Mesenchymal stem cell (in vitro differentiated cells and primary cell): ENCODE results near the gene HLCS.

ENCODE experiments used
- DNase-seq: peaks from one replicate; pipeline ENCODE4 v3.0.0-alpha.2; 2013
- H2AFZ ChIP-seq: one replicate; pipeline ENCODE4 v1.6.1; 2013; ENCODE audit warnings: low read depth, mild to moderate bottlenecking, control low read depth, inconsistent platforms, low read length, moderate library complexity
- H2AK5ac ChIP-seq: 2 replicates; pipeline ENCODE4 v1.6.1; 2013; ENCODE audit warnings: low read length, moderate library complexity, mild to moderate bottlenecking, inconsistent platforms; ENCODE audit not compliant: severe bottlenecking
- H2BK120ac ChIP-seq: one replicate; pipeline ENCODE4 v1.6.1; 2013; ENCODE audit warnings: low read depth, mild to moderate bottlenecking, inconsistent platforms, low read length, moderate library complexity
- H2BK12ac ChIP-seq, 2 experiments: one replicate each; pipeline ENCODE4 v1.6.1; 2013; ENCODE audit warnings: inconsistent platforms in 2 of 2, low read length in 2 of 2, mild to moderate bottlenecking in 2 of 2, moderate library complexity in 2 of 2, control low read depth in 1 of 2
- H2BK15ac ChIP-seq: one replicate; pipeline ENCODE4 v1.6.1; 2013; ENCODE audit warnings: mild to moderate bottlenecking, low read depth, inconsistent platforms; ENCODE audit not compliant: poor library complexity, severe bottlenecking
- H2BK5ac ChIP-seq: 2 replicates; pipeline ENCODE4 v1.6.1; 2013; ENCODE audit warnings: low read depth, mild to moderate bottlenecking, low read length, control low read depth, inconsistent platforms; ENCODE audit not compliant: poor library complexity, severe bottlenecking
- H3K14ac ChIP-seq, 2 experiments: one replicate each; pipeline ENCODE4 v1.6.1; 2013; ENCODE audit warnings: inconsistent platforms in 2 of 2, low read length in 2 of 2, control low read depth in 1 of 2, mild to moderate bottlenecking in 1 of 2, moderate library complexity in 1 of 2
- H3K18ac ChIP-seq, 2 experiments: one replicate each; pipeline ENCODE4 v1.6.1; 2013; ENCODE audit warnings: inconsistent platforms in 2 of 2, low read length in 2 of 2, control low read depth in 1 of 2, low read depth in 1 of 2, mild to moderate bottlenecking in 1 of 2
- H3K23ac ChIP-seq, 2 experiments: one replicate each; pipeline ENCODE4 v1.6.1; 2013; ENCODE audit warnings: inconsistent platforms in 2 of 2, low read length in 2 of 2, mild to moderate bottlenecking in 2 of 2, moderate library complexity in 2 of 2, control low read depth in 1 of 2
- H3K27ac ChIP-seq: 2 replicates; pipeline ENCODE4 v1.5.1; 2013; ENCODE audit warnings: mild to moderate bottlenecking, moderate library complexity, low read length, control low read depth, inconsistent platforms; ENCODE audit not compliant: poor library complexity, severe bottlenecking
- H3K27me3 ChIP-seq, 2 experiments: 2 replicates each; pipeline versions ENCODE4 v1.6.1 to v1.7.0; 2013; ENCODE audit warnings: low read length in 2 of 2, mild to moderate bottlenecking in 2 of 2, moderate library complexity in 2 of 2, control low read depth in 1 of 2, inconsistent platforms in 1 of 2; ENCODE audit not compliant: control insufficient read depth in 1 of 2, insufficient read depth in 1 of 2
- H3K36me3 ChIP-seq, 2 experiments: 2 replicates each; pipeline versions ENCODE4 v1.6.1 to v1.7.0; 2013; ENCODE audit warnings: low read length in 2 of 2, control low read depth in 1 of 2, inconsistent platforms in 1 of 2, low read depth in 1 of 2, mild to moderate bottlenecking in 1 of 2; ENCODE audit not compliant: insufficient read depth in 2 of 2, control insufficient read depth in 1 of 2
- H3K4ac ChIP-seq, 2 experiments: one replicate each; pipeline ENCODE4 v1.6.1; 2013; ENCODE audit warnings: inconsistent platforms in 2 of 2, low read length in 2 of 2, mild to moderate bottlenecking in 2 of 2, moderate library complexity in 2 of 2, control low read depth in 1 of 2, low read depth in 1 of 2
- H3K4me1 ChIP-seq: 2 replicates; pipeline ENCODE4 v1.6.1; 2013; ENCODE audit warnings: low read depth, low read length, control low read depth; ENCODE audit not compliant: control insufficient read depth, insufficient read depth
- H3K4me2 ChIP-seq: 2 replicates; pipeline ENCODE4 v1.6.1; 2013; ENCODE audit warnings: low read length, mild to moderate bottlenecking, inconsistent platforms; ENCODE audit not compliant: poor library complexity, severe bottlenecking
- H3K4me3 ChIP-seq, 2 experiments: 2 replicates each; pipeline versions ENCODE4 v1.5.1 to v1.7.0; 2013; ENCODE audit warnings: low read length in 2 of 2, mild to moderate bottlenecking in 2 of 2, control low read depth in 1 of 2, low read depth in 1 of 2; ENCODE audit not compliant: insufficient read depth in 1 of 2
- H3K79me1 ChIP-seq: replicated peaks from 2 replicates; pipeline ENCODE4 v1.6.1; 2013; ENCODE audit warnings: mild to moderate bottlenecking, control low read depth, low read length, inconsistent platforms; ENCODE audit not compliant: poor library complexity, severe bottlenecking
- H3K9ac ChIP-seq: 2 replicates; pipeline ENCODE4 v1.7.0; 2013; ENCODE audit warnings: mild to moderate bottlenecking, low read length, moderate library complexity
- H3K9me3 ChIP-seq: 2 replicates; pipeline ENCODE4 v1.7.0; 2013; ENCODE audit warnings: mild to moderate bottlenecking, low read length; ENCODE audit not compliant: control insufficient read depth
- H4K8ac ChIP-seq: one replicate; pipeline ENCODE4 v1.6.1; 2013; ENCODE audit warnings: inconsistent platforms, mild to moderate bottlenecking, low read length, moderate library complexity
- H4K91ac ChIP-seq: one replicate; pipeline ENCODE4 v1.6.1; 2013; ENCODE audit warnings: mild to moderate bottlenecking, low read length, inconsistent platforms
- WGBS: methylation state at CpG from one replicate; pipeline ENCODE4 v1.1.7; 2013; ENCODE audit warnings: mixed read lengths; 5-methylcytosine and 5-hydroxymethylcytosine counted together

Gene HLCS

GRCh38 chr21:36881228-36881627 is 85.2 kb downstream of the HLCS start:
- H3K4me3 ChIP-seq: no peak overlapping the region
- H3K4ac ChIP-seq: no peak overlapping the region
- no peak overlapping the region for H2BK120ac ChIP-seq
- no peak overlapping the region for H2AFZ ChIP-seq
- H3K4me1 ChIP-seq: peaks cover 3% of the 10 kb centered on the region
- 93% methylated on average over 12 of the region's 12 CpGs for WGBS
- H3K36me3 ChIP-seq: peaks cover 0 to 6% of the 10 kb centered on the region in 2 experiments
- peaks cover 24% of the 10 kb centered on the region for H3K9me3 ChIP-seq
- no peak overlapping the region for H3K14ac ChIP-seq
- H2BK15ac ChIP-seq: no peak overlapping the region
- H3K27ac ChIP-seq: no peak overlapping the region
- H2BK5ac ChIP-seq: no peak overlapping the region
- no peaks in the 10 kb centered on the region for H3K27me3 ChIP-seq
- H3K4me2 ChIP-seq: no peak overlapping the region
- H2BK12ac ChIP-seq: no peak overlapping the region
- H4K91ac ChIP-seq: no peak overlapping the region
- H4K8ac ChIP-seq: no peak overlapping the region
- H3K23ac ChIP-seq: no peak overlapping the region
- H3K18ac ChIP-seq: no peak overlapping the region
- peaks cover 9% of the 10 kb centered on the region for H3K79me1 ChIP-seq
- no peak overlapping the region for H3K9ac ChIP-seq
- no peak for DNase-seq
- no peak overlapping the region for H2AK5ac ChIP-seq

- Histone ChIP-seq H3K4me3 (no peak overlapping the region), H3K23ac (no peak overlapping the region), H3K27me3 (no peaks in the 10 kb centered on the region), H3K27ac (no peak overlapping the region), H4K91ac (no peak overlapping the region), H4K8ac (no peak overlapping the region), H2BK12ac (no peak overlapping the region), H3K4me1 (peaks cover 3% of the 10 kb centered on the region), H3K36me3 (peaks cover 5 to 6% of the 10 kb centered on the region in 2 experiments), H3K18ac (no peak overlapping the region), H3K4me2 (no peak overlapping the region), H3K14ac (no peak overlapping the region), H3K9ac (no peak overlapping the region), H3K4ac (no peak overlapping the region), H2AK5ac (no peak overlapping the region), H3K79me1 (peaks cover 10% of the 10 kb centered on the region), H2BK120ac (no peak overlapping the region), H2BK5ac (no peak overlapping the region), H2AFZ (no peak overlapping the region), H3K9me3 (peaks cover 24% of the 10 kb centered on the region), H2BK15ac (no peak overlapping the region)
- DNase-seq: no peak
- 92% methylated on average over 1 of the region's 4 CpGs for WGBS
Measured at GRCh38 chr21:36879827-36880226, 86.6 kb downstream of the HLCS start.

GRCh38 chr21:36877741-36878140 is 88.7 kb downstream of the HLCS start:
- no peak overlapping the region for H2BK5ac ChIP-seq
- no peak overlapping the region for H2BK120ac ChIP-seq
- H4K91ac ChIP-seq: no peak overlapping the region
- H3K4me1 ChIP-seq: peaks cover 3% of the 10 kb centered on the region
- no peak overlapping the region for H4K8ac ChIP-seq
- H3K27me3 ChIP-seq: no peaks in the 10 kb centered on the region
- no peak overlapping the region for H3K23ac ChIP-seq
- no peak overlapping the region for H3K14ac ChIP-seq
- peaks cover 24% of the 10 kb centered on the region for H3K9me3 ChIP-seq
- no peak for DNase-seq
- H2AK5ac ChIP-seq: no peak overlapping the region
- peaks cover 2 to 8% of the 10 kb centered on the region in 2 experiments for H3K36me3 ChIP-seq
- no peak overlapping the region for H3K9ac ChIP-seq
- no peak overlapping the region for H2BK15ac ChIP-seq
- H3K27ac ChIP-seq: no peak overlapping the region
- H3K4me3 ChIP-seq: no peak overlapping the region
- H3K79me1 ChIP-seq: peaks cover 9% of the 10 kb centered on the region
- no peak overlapping the region for H3K18ac ChIP-seq
- H3K4ac ChIP-seq: no peak overlapping the region
- H3K4me2 ChIP-seq: no peak overlapping the region
- H2BK12ac ChIP-seq: no peak overlapping the region
- H2AFZ ChIP-seq: no peak overlapping the region

- H3K9me3 ChIP-seq: peaks cover 24% of the 10 kb centered on the region
- no peak overlapping the region for H3K9ac ChIP-seq
- no peak overlapping the region for H2BK120ac ChIP-seq
- DNase-seq: no peak
- no peak overlapping the region for H3K18ac ChIP-seq
- no peak overlapping the region for H3K4me2 ChIP-seq
- no peak overlapping the region for H2AK5ac ChIP-seq
- H4K8ac ChIP-seq: no peak overlapping the region
- H3K27me3 ChIP-seq: no peaks in the 10 kb centered on the region
- H3K14ac ChIP-seq: no peak overlapping the region
- peaks cover 0 to 8% of the 10 kb centered on the region in 2 experiments for H3K36me3 ChIP-seq
- H3K79me1 ChIP-seq: peaks cover 7% of the 10 kb centered on the region
- H2BK12ac ChIP-seq: no peak overlapping the region
- no peak overlapping the region for H2AFZ ChIP-seq
- no peak overlapping the region for H4K91ac ChIP-seq
- no peak overlapping the region for H2BK5ac ChIP-seq
- no peak overlapping the region for H3K27ac ChIP-seq
- 97% methylated on average over 12 of the region's 12 CpGs for WGBS
- no peak overlapping the region for H3K4me3 ChIP-seq
- no peaks in the 10 kb centered on the region for H3K4me1 ChIP-seq
- no peak overlapping the region for H3K4ac ChIP-seq
- no peak overlapping the region for H2BK15ac ChIP-seq
- no peak overlapping the region for H3K23ac ChIP-seq
Measured at GRCh38 chr21:36874665-36875064, 91.8 kb downstream of the HLCS start.
